Activated CD8-positive, alpha-beta T cell treated with anti-CD3 and anti-CD28 coated beads for 36 hours (primary cell): ENCODE data around the gene FOXP3. TPM values are rescaled to one million over a fixed set of nuclear protein-coding genes. Genes with fewer than 3 reads are reported as not detected.
A peak's percentile ranks its signal among the peaks of the same experiment; 100 is the strongest.
"Not testable (repeated sequence)": the region's sequence is repeated elsewhere in the genome, so short reads cannot be mapped to it uniquely, and the experiment has no call there.

ENCODE experiments used
- ATAC-seq: fragments of 200-7000 bp; cut with Tn5 transposase; one replicate; pipeline ENCODE4 v1.10.0; 2021; ENCODE audit warnings: mild to moderate bottlenecking, moderate library complexity
- CTCF ChIA-PET: fragments of 350-600 bp; sonication (Branson Sonifier 250); formaldehyde crosslinking; loops from one replicate; lab custom pipeline; 2021; ENCODE audit warnings: antibody characterized with exemption; lab: Charles Lee
- POLR2A ChIA-PET: fragments of 350-600 bp; sonication (Branson Sonifier 250); formaldehyde crosslinking; loops from one replicate; lab custom pipeline; 2021; ENCODE audit warnings: antibody characterized with exemption; lab: Charles Lee
- DNase-seq: peaks from one replicate; pipeline ENCODE4 v3.0.0-alpha.2; 2020
- H3K27ac Mint-ChIP-seq: one replicate; pipeline ENCODE4 v1.8.0; 2021; ENCODE audit warnings: mild to moderate bottlenecking, mixed read lengths
- H3K27me3 Mint-ChIP-seq: one replicate; pipeline ENCODE4 v1.8.0; 2021; ENCODE audit warnings: mixed read lengths
- H3K36me3 Mint-ChIP-seq: one replicate; pipeline ENCODE4 v1.8.0; 2021; ENCODE audit warnings: low read depth, mixed read lengths
- H3K4me1 Mint-ChIP-seq: one replicate; pipeline ENCODE4 v1.8.0; 2021; ENCODE audit warnings: low read depth, mixed read lengths
- H3K4me3 Mint-ChIP-seq: one replicate; pipeline ENCODE4 v1.8.0; 2021; ENCODE audit warnings: mild to moderate bottlenecking, moderate library complexity, mixed read lengths
- H3K9me3 Mint-ChIP-seq: one replicate; pipeline ENCODE4 v1.8.0; 2021; ENCODE audit warnings: mixed read lengths
- CTCF ChIP-seq: fragments of 200-600 bp; IDR thresholded peaks from one replicate; pipeline ENCODE4 v1.8.0; 2022; ENCODE audit warnings: antibody characterized with exemption, mild to moderate bottlenecking
- intact Hi-C: fragments of 100-400 bp; cut with micrococcal nuclease; formaldehyde crosslinking; loops from one replicate; pipeline ENCODE4 v1.10.0; 2022
- total RNA-seq, 2 experiments: library from RNA; stranded (reverse); gene quantifications; one replicate each; pipeline ENCODE4 v1.2.3, GENCODE V29; 2021

FOXP3 gene
- total RNA-seq, 2 experiments from 2014 or later = 22.3 to 23.5 TPM

GRCh38 chrX:49308604-49309269, 44.2 kb upstream of the FOXP3 start:
- Mint-ChIP-seq H3K4me3 (peak overlapping the region; percentile 70), H3K4me1 (peaks cover 21% of the 10 kb centered on the region), H3K27me3 (no peaks in the 10 kb centered on the region), H3K36me3 (no peaks in the 10 kb centered on the region), H3K9me3 (no peaks in the 10 kb centered on the region), H3K27ac (peak overlapping the region; percentile 88)
- intact Hi-C loops = no loop called here
- ChIA-PET CTCF (interaction anchor here (3.1 kb wide), 1 partner anchor 17 kb away, joined by 21 read pairs; no protein-coding TSS in a partner anchor), POLR2A (interaction anchor here (0.5 to 1.1 kb wide), 2 partner anchors 23 to 151 kb away, joined by 3 read pairs; no protein-coding TSS in a partner anchor)
- peak; percentile 68 for ATAC-seq
- no peak for TF ChIP-seq CTCF
- peak; percentile 28 for DNase-seq

DNA sequence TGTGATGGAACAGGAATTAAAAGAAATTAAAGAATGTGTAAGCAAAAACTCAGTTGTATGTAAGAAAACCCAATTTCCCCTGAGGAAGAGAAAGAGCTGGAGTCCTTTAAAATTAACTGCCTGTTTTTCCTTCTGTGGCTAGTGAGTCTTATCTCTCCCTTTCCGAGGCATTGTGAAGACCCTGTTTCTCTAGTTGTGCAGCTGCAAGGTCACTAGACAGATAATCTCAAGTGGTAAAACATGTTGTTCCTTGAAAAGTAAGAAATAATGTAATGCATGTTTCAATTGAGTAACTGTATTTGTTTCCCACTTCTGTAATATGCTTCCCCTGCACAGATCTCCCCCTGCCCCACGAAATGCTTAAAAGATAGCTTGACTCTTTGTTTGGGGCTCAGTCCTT, 43.3 kb upstream of the FOXP3 start:
- ATAC-seq, intact Hi-C loops, H3K4me3 Mint-ChIP-seq, H3K9me3 Mint-ChIP-seq, H3K27ac Mint-ChIP-seq, H3K36me3 Mint-ChIP-seq, H3K27me3 Mint-ChIP-seq, POLR2A ChIA-PET, DNase-seq: not testable (repeated sequence)
- CTCF ChIA-PET = interaction anchor here (3.1 kb wide), 1 partner anchor 16 kb away, joined by 21 read pairs; no protein-coding TSS in a partner anchor
- peaks cover 21% of the 10 kb centered on the region for H3K4me1 Mint-ChIP-seq

GRCh38 chrX:49303346-49303745, 38.8 kb upstream of the FOXP3 start, which contains the start of gene GAGE10:
TSS of gene GAGE10 (plus strand) at chrX:49303646. CDS start at chrX:49304860, 1,214 bp downstream.
- Mint-ChIP-seq H3K27me3 (no peaks in the 10 kb centered on the region), H3K4me1 (peaks cover 2% of the 10 kb centered on the region), H3K36me3 (no peaks in the 10 kb centered on the region), H3K9me3 (no peaks in the 10 kb centered on the region), H3K4me3 (no peak within 1 kb of the TSS), H3K27ac (no peak within 1 kb of the TSS)
- intact Hi-C loops = no loop called here
- TF ChIP-seq CTCF = no peak
- no peak for DNase-seq
- ChIA-PET POLR2A (no interaction called here), CTCF (no interaction called here)
- ATAC-seq = no peak

GRCh38 chrX:49300703-49301102, 36.2 kb upstream of the FOXP3 start:
- Mint-ChIP-seq H3K9me3 (no peaks in the 10 kb centered on the region), H3K36me3 (no peaks in the 10 kb centered on the region), H3K27ac (no peak overlapping the region), H3K4me3 (no peak overlapping the region), H3K27me3 (no peaks in the 10 kb centered on the region), H3K4me1 (no peaks in the 10 kb centered on the region)
- DNase-seq = no peak
- ChIA-PET CTCF (interaction anchor here (1.3 kb wide), 1 partner anchor 453 kb away, joined by 4 read pairs; no protein-coding TSS in a partner anchor), POLR2A (no interaction called here)
- no peak for TF ChIP-seq CTCF
- ATAC-seq = no peak
- intact Hi-C loops = no loop called here

GRCh38 chrX:49299293-49299692, 34.8 kb upstream of the FOXP3 start:
- intact Hi-C loops = not testable (repeated sequence)

More at GRCh38 chrX:49299293-49299692, 34.8 kb upstream of the FOXP3 start:
- ATAC-seq, DNase-seq, H3K27me3 Mint-ChIP-seq, CTCF ChIA-PET, POLR2A ChIA-PET, H3K4me3 Mint-ChIP-seq, H3K4me1 Mint-ChIP-seq, H3K36me3 Mint-ChIP-seq, H3K27ac Mint-ChIP-seq, H3K9me3 Mint-ChIP-seq: not testable (repeated sequence)
